HG02588 (cell line): ENCODE results near the gene C1orf210.

Source experiments
- ATAC-seq: cut with Tn5 transposase; IDR thresholded peaks from one replicate; pipeline ENCODE4 v1.9.1; 2021; ENCODE audit warnings: mild to moderate bottlenecking, moderate library complexity; ENCODE audit not compliant: unreplicated experiment

The C1orf210 gene

DNA sequence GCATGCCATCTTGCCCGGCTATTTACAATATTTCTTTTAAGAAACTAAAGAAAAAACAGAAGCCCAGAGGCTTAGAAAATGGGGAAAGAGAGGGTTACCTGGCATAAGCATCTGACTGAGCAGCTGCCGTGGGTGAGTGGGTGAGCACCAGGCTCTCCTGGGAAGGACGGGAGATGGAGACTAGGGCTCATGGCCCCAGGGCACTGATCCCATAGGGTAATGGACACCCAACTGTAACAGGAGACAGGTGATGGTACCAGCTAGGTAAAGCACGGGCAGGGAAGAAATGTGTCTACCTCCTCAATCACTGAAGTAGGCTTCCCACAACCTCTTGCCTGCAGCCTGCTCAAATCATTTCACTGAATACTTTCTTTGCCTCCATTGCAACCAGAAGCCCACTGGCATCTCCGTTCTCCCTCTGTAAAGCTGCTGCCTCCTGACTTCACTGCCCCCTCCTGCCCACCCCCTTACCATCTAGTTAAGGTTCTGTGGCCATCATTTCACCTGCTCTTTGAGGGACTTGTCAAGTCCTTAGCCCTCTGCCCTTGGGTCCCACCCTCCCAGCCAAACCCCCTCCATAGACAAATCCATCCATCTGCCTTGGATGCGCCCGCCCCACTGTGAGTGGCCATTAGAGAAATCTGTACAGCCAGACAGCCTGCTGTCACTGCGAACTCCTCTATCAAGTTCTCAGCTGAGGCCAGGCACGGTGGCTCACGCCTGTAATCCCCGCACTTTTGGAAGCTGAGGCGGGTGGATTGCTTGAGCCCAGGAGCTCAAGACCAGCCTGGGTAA, 9.4 kb downstream of the C1orf210 start:
- ATAC-seq, result no peak

DNA sequence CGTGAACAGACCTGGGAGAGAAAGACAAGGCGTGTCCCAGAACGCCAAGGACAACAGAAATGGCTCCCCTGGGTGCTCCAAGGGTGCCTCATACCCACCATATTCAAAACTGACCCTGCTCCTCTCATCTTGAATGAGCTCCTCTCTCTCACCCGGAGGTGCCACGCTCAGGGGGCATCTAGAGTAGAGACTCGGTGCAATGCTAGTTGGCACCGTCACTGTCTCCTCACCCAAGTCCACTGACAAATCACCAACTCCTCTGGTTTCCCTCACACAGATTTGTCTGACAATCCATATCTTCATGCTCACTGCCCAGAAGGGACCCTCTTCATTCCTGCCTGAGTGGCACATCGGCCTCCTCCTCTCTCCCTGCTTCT, 10.6 kb downstream of the C1orf210 start:
- ATAC-seq, result no peak

DNA sequence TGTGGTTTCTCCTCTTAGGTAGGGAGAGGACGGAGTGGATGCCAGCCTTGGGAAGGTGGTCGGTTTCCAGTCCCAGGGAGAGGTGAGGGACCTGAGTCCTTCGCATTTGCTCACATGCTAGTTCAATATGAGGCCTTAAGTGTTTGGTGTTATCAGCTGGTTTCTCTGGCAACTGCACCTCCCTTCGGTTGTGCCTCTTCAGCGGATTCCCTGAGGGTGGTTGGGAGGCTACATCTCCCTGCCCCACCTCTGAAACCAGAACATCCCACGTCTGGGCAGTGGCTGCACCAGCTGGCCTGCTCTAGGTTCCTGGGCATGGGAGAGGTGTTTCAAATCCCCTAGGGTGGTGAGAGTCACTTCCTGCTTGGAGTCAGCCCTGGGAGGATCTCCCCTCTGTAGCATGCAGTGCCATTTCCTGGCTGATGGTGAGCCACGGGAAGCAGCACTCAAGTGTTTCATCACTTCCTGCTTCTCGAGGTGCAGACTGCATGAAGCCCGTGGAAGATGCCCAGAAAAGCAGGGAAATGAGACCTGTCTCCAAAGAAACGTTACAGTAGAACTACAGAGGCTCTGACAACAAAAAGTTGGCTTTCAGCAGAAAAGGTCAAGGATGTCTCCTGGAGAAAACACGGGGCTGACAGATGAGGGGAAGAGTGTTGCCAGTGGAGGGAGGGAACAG, 11.1 kb downstream of the C1orf210 start:
- ATAC-seq, result no peak

DNA sequence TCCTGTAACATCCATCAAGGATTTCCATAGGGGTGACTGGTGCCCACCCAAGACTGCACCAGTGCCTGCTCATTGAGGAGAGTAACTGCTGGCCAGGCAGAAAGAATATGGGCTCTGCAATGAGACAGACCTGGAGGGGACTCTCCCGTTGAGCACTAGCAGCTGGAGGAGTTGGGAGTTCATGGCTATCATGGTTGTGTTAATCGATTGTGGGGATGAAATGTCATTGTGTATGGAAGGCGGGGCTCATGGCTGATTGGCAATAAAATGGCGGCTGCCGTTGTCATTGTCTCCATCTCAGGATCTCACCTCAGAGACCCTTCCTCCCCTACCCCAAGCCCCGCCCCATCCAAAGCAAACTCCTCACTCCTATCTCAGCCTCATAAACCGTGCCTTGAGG, 11.7 kb downstream of the C1orf210 start:
- ATAC-seq, result no peak

DNA sequence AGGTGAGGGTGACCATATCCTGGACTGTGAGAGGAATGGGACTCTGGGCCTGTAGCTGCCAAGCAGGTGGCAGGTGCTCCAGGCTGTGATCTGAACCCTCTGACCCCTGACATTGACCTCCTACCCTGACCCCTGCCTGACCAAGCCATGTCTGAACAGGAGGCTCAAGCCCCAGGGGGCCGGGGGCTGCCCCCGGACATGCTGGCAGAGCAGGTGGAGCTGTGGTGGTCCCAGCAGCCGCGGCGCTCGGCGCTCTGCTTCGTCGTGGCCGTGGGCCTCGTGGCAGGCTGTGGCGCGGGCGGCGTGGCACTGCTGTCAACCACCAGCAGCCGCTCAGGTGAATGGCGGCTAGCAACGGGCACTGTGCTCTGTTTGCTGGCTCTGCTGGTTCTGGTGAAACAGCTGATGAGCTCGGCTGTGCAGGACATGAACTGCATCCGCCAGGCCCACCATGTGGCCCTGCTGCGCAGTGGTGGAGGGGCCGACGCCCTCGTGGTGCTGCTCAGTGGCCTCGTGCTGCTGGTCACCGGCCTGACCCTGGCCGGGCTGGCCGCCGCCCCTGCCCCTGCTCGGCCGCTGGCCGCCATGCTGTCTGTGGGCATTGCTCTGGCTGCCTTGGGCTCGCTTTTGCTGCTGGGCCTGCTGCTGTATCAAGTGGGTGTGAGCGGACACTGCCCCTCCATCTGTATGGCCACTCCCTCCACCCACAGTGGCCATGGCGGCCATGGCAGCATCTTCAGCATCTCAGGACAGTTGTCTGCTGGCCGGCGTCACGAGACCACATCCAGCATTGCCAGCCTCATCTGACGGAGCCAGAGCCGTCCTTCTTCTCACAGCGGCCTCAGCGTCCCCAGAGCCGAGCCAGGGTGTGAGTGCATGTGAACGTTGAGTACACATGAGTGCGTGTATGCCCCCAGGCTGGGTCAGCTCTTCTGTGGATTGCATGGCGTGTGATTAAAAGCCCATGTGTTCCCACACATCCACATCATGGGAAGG, 12.5 kb downstream of the C1orf210 start:
- no peak for ATAC-seq

DNA sequence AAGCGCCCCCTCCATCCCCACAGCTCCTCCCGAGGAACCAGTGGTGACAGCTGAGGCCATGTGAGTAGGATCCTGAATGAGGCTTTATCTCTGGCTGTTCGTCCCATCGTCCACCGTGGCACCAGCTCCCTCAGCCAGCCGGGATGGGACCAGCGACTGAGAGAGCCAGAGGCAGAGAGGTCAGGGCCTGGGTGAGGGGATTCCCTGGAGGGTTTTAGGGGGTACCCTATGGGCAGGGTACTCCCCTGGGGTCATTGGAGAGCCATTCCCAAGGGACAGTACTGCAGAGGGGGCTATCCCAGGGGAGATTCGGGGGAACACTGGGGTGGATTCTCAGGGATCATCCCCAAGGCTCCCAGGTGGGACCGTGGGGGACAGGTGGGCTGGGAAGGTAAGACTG, 13.2 kb downstream of the C1orf210 start:
- no peak for ATAC-seq

DNA sequence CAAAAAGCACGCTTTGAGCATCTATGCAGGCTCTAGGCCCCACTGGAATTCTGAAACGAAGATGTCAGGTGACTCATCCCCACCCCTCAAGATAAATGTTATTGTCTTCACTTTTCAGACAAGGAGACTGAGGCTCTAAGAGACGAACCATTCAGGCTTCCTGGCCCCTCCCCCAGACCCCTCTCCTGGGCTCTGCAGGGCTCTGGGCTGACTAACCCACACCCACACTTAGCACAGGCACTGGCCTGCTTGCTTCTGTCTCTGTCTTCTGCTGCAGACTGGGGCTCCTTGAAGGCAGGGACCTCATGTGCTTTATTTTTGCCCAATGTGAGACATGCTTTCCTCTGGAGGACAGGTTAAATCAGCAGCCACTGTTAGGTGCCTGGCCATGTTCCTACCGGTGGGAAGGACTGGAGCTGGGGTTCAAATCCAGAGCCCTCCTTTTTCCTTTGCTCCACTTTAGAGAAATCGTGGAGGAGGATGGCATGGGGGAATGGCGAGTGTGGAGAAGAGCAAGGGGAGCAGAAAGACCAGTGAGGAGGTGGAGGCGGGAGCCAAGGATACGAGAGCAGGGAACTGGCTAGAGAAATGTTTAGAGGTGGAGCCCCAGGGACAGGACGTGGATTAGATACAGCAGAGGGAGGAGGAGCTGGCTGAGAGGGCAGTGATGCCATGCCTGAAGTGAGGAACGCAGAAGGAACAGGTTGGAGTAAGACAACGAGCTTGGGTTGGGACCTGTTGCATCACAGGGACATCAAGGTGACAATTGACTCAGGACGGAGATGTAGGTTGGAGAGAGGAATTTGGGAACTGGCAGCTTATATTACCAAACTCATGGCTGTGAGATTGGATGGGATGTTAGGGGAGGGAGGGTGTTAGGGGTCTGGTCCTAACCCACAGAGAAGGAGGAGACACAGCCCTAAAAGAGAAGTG, 13.9 kb downstream of the C1orf210 start:
- ATAC-seq, result no peak

DNA sequence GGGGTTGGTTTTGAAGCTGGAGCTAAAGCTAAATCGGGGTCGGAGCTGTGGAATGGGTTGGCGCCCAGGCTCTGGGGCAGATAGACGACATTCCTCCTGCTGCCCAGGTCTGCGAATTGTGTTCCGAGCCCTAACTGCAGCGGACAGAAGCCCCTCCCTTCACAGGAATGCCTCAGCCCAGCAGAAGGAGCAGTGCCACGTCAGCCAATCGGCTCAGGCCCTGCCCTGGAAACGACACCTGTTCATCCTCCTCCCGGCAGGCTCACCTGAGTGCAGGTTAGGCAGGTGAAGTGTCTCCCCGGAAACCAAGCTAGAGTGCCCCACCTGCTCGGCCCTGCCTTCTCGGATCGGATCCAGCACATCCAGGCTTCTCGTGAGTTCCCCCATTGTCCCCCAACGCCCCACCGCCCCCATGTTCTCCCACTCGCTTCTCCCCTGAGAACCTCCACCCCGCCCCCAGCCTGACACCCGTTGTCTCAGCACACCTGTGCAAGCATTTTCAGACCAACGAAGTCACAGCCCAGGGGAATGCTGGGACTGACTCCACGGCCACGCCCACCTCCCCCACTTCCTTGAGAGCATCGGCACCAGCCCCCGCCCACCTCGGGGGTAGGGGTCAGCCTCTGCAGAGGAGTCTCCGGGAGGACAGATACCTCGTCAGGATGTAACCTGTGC, 14.8 kb downstream of the C1orf210 start:
- no peak for ATAC-seq

DNA sequence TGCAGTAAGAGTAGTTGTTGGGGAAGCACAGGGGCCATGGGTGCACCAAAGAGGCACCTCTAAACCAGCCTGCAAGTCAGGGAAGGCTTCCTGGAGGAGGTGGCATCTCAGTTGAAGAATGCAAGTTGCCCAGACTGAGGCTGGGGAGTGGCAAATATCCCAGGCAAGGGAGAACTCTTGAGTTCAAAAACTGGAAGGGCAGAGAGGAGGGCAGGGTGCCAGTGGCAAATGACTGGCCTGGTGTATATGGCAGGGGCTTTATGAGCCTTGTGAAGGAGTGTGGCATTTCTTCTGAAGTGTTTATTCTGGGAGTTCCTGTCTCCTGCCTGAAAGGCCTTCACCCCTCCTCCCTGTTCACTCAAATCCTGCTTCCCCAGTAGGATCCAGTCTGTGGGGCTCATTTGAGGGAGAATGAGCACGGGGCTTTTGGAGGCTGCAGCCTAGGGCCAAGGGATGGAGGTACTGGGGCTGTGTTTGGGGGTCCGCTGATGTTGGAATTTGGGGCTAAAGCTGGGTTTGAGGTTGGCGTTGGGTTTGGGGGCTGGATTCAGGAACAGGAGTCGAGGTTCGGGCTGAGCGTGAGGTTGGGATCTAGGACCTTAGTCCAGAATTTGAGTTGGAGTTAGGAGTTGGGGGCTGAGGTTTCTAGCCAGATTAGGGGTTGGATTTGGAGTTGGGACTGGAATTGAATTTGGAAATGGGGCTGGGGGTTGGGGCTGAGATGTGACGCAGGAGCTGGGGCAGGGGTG, 15.6 kb downstream of the C1orf210 start, which contains the start of gene TMEM125:
TMEM125 (plus strand) TSS at position 357 of the 749 bp plus-strand sequence. CDS start 2,740 bp downstream, outside the sequence.
- no peak for ATAC-seq

DNA sequence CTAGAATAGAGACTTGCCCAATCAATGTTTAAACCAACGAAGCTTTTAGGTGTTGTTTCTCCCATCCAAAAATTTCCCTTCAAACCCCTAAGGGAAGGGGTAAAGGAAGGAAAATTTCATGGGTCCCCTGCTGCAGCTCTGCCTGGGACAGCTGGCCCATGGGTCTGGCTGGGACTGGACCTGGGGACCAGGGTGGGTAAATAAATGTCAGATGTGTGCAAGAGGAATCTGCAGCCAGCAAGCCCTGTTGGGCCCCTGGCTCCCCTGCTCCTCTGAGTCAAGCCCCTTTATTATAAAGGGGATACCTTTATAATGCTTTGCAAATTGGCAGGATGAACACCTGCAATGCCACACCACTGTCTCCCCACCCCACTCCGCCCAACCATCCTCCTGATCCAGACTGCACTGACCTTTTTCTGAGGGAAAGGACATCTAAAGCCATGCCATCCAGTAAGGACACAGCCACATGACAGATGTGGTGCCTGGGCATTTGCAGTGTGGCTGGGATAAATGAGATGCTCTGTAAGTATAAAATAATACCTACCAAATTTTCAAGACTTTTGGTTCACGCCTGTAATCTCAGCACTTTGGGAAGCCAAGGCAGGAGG, 17.5 kb downstream of the C1orf210 start:
- ATAC-seq, result no peak

DNA sequence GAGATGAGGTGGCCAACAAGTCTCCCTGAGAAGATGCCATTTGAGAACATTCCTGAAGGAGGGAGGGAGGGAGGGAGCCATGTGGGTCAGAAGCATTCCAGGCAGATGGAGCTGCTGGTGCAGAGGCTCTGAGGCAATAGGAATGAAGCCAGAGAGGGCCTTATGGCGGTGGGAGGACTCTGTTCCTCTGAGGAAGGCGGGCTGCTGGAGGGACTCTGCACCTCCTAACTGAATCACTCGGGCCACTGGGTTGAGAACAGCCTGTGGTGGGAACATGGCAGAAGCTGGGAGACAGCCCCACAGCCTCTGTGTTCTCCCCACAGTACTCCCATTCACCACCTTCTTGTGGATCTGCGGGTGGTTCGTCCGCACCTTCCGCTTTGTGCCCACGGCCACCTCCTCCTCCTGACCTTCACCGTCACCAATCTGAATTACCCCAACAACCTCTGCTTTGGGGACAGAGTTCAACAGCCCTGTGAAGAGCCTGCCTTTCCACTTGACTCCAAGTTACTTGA, 18.0 kb downstream of the C1orf210 start:
- ATAC-seq, result no peak

DNA sequence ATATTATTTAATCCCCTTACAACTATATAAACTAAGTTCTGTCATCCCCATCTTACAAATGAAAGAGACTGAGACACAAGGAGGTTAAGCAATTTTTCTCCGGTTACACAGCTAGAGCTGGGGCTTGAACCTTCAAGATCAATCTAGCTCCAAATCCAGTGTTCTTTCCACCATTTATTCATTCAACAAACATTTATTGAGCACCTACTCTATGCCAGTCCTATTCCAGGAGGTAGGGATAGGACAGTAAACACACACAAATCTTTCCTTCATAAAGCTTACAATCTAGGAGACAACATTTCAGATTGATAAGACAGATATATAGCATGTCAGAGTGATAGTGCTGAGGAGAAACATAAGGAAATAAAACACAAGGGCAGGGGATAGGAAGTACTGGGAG, 18.5 kb downstream of the C1orf210 start:
- ATAC-seq, result no peak

DNA sequence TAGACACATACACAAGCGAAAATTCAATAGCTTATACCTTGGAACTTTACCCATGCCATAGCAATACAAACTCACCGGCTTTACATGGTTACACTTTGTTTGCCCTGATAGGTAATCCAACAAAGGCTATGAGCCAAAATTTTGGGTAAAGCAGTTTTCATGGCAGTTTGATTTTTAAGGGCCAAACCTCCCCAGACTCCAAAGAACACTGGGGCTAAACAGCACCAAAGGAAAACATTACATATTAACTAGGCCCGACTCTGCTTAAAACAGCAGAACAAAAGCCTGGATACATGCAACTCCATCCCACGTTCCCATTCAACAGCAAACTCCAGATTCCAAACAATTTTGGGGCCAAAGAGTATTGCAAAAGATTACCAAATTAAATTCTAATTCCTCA, 19.9 kb downstream of the C1orf210 start:
- ATAC-seq, result no peak

DNA sequence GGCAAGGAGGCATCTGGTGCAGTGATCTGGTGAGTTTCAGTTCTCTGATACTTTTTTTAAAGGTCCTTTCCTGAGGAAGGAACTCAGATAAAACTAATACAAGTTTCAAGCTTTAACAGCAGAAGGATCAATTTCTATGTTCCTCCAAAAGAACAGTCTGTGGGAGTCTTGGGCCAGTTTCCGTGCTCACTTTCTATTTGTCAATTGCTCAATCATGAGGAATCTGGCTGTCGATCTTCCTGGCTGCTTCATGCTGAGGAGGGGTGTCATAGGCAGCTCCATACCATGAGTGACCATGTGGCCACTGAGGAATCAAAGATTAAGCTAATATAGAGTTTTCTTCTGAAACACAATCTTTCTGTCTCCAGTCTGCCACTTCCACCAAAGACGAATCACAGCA, 27.0 kb downstream of the C1orf210 start:
- ATAC-seq, result no peak

DNA sequence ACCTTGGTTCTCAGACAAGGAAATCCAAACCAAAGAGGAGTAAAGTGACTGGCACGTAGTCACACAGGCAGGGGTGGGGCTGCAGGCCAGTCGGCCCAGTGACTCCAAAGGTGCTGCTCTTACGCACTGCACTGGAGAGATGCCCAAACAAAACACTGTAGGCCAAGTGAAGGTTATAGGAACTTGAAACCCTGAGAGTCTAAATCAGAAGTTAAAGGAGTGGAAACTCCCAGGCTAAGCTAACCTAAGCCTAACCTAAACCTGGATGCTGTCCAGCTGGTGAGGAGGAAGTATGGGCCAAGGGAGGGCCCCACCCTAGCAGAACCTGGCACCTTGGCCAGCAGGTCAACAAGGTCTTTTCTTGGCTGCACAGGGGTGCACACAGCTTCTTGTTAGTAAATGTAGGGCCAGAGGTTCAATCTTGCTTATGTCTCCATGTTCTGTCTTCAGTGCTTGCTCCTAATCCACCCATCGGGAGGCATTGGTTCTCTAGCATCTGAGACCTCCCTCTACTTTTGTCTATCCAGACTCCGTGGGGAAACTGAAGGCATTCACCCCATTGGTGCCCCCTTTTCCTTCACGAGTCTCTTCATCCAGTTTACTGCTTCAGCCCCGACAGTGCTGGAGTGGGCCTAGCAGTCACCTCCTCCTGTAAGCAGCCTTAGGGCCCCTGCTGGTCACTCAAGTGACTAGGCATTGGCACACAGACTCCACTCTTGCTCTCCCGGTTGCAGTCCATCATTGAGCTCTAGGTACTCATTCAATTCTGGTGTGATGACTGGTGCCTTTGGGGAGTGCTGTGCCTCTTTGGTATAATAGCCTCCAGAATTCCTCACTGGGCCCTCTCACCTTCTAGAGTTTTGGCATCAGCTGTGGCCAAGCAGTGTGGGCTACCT, 28.5 kb downstream of the C1orf210 start:
- no peak for ATAC-seq

DNA sequence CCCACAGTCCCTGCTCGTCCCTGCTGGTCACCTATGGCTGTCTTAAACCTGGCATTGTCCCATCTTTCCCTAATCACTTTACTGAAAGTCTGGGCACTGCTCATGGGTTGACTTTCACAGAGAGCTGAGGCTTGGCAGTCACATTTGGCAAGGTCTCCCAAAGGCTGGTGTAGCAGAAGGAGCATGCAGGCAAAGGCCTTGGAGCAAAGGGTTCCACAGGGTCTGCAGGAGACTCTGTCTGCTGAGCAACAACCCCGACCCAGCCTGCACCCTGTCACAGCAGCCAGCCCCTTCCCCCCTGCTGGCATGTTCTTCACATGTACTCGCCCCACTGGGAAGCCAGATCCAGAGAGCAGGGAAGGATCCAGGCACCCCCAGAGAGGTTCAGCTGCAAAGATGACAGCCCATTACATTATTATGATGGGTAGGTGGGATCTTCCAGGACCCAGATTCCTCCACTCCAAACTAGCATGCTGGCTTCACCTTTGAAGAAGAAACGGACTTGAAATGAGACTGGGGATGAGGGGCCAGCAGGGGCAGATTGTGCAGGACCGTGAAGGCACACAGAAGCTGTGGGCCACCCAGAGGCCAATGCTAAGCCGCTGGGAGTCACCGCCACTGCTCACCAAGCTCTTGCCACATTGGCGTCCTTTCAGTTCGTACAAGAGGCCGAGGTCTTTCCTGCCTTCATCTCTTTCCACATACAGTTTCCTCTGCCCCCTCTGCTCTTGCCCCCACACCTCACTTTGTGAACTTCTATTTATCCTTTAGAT, 29.8 kb downstream of the C1orf210 start:
- no peak for ATAC-seq
